Mesothelial cell of epicardium (in vitro differentiated cells): ENCODE measurements around the gene CASZ1. TPM values are rescaled to one million over a fixed set of nuclear protein-coding genes. Genes with fewer than 3 reads are reported as not detected.

Experiments used
- DNase-seq, 2 experiments: peaks; one replicate each; pipeline ENCODE4 v3.0.0; 2021; ENCODE audit warnings: low spot score in 2 of 2; ENCODE audit not compliant: unreplicated experiment in 2 of 2
- H3K27ac Mint-ChIP-seq: 2 replicates; pipeline ENCODE4 v1.8.0; 2021; ENCODE audit warnings: mixed read lengths
- H3K27me3 Mint-ChIP-seq: 2 replicates; pipeline ENCODE4 v1.8.0; 2021; ENCODE audit warnings: low read depth, mixed read lengths
- H3K36me3 Mint-ChIP-seq: 2 replicates; pipeline ENCODE4 v1.8.0; 2021; ENCODE audit warnings: mixed read lengths
- H3K4me1 Mint-ChIP-seq: 2 replicates; pipeline ENCODE4 v1.8.0; 2021; ENCODE audit warnings: mixed read lengths
- H3K4me3 Mint-ChIP-seq: 2 replicates; pipeline ENCODE4 v1.8.0; 2021; ENCODE audit warnings: mild to moderate bottlenecking, moderate library complexity, mixed read lengths
- H3K9me3 Mint-ChIP-seq: 2 replicates; pipeline ENCODE4 v1.8.0; 2021; ENCODE audit warnings: mixed read lengths
- total RNA-seq: library from RNA; stranded (reverse); gene quantifications from 3 replicates; pipeline ENCODE4 v1.2.1, GENCODE V29; 2021
- TF ChIP-seq, protein P1 (sequence below): fragments of 200-600 bp; sonication (generic); IDR thresholded peaks from one replicate; pipeline ENCODE4 v1.5.0; 2021; ENCODE audit warnings: antibody characterized with exemption; ENCODE audit not compliant: unreplicated experiment

Gene CASZ1
- total RNA-seq, 1 donor from 2014 or later: 8.9 TPM

DNA sequence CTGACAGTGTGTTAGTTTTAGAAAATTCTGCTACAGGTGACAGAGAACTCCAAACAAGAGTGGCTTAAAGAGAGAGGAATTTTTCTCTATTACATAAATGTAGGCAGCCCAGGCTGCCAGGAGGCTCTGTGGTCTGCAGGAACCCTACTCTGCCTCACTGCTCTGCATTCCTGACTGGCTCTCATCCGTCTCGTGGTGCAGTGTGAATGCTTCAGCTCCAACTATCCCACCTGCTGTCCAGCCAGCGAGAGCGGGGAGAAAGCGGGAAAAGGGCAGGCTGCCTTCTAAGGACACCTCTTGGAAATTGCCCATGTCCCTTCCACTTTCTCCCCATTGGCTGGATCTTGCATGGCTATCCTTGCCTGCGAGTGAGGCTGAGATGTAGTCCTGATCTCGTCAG is 190.4 kb downstream of the CASZ1 start:
- H3K9me3 Mint-ChIP-seq: peaks cover 9% of the 10 kb centered on the region
- peaks cover 14% of the 10 kb centered on the region for H3K27me3 Mint-ChIP-seq
- peaks cover 24% of the 10 kb centered on the region for H3K36me3 Mint-ChIP-seq
- TF ChIP-seq, protein P1, sequence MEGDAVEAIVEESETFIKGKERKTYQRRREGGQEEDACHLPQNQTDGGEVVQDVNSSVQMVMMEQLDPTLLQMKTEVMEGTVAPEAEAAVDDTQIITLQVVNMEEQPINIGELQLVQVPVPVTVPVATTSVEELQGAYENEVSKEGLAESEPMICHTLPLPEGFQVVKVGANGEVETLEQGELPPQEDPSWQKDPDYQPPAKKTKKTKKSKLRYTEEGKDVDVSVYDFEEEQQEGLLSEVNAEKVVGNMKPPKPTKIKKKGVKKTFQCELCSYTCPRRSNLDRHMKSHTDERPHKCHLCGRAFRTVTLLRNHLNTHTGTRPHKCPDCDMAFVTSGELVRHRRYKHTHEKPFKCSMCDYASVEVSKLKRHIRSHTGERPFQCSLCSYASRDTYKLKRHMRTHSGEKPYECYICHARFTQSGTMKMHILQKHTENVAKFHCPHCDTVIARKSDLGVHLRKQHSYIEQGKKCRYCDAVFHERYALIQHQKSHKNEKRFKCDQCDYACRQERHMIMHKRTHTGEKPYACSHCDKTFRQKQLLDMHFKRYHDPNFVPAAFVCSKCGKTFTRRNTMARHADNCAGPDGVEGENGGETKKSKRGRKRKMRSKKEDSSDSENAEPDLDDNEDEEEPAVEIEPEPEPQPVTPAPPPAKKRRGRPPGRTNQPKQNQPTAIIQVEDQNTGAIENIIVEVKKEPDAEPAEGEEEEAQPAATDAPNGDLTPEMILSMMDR: no peak
- H3K4me3 Mint-ChIP-seq: no peak overlapping the region
- DNase-seq: no peak
- peaks cover 18% of the 10 kb centered on the region for H3K4me1 Mint-ChIP-seq
- no peak overlapping the region for H3K27ac Mint-ChIP-seq

DNA sequence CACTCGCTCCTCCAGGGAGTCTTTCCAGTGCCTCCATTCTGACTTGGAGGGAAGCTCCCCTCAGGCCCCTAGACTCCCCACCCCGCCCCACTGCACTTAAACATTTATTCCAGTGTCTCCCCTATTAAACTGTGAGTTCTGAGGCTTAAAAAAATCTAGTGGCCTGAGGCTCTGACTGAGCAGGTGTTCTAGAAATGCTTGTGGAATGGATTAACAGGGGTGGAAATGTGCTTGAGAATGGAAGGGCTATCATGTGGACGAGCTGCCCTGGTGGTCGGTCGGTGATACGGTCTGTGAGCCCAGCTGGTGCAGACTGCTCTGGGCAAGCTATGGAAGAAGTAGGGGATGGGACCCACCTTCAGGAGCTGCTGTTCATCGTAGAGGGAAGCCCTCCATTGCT is 191.5 kb downstream of the CASZ1 start:
- peaks cover 18% of the 10 kb centered on the region for H3K4me1 Mint-ChIP-seq

DNA sequence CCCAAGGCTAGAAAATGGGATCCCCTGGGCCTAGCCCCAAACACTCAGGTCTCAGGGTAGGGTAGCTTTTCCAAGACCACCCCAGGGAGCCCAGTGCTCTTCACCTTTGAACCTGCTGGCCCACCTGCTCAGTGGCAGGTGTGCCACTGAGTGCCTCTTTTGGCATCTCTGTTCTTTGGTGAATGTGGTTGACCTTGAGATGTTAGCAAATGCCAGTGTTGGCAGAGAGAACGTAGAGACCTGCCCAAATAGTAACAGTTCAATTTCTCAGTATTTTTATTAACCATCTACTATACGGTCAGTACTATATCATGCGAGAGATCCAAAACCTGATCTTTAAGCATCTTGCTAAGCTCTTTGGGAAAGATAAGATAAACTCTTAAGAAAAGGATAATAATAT is 193.5 kb downstream of the CASZ1 start:
- Mint-ChIP-seq H3K9me3 (no peaks in the 10 kb centered on the region), H3K4me1 (peaks cover 27% of the 10 kb centered on the region), H3K27ac (no peak overlapping the region), H3K4me3 (no peak overlapping the region), H3K27me3 (peaks cover 14% of the 10 kb centered on the region), H3K36me3 (peaks cover 13% of the 10 kb centered on the region)
- no peak for DNase-seq
- TF ChIP-seq, protein P1: no peak

More for the DNA sequence above, 191.5 kb downstream of the CASZ1 start:
- TF ChIP-seq, protein P1: no peak
- peaks cover 14% of the 10 kb centered on the region for H3K27me3 Mint-ChIP-seq
- H3K36me3 Mint-ChIP-seq: peaks cover 21% of the 10 kb centered on the region
- no peak overlapping the region for H3K27ac Mint-ChIP-seq
- DNase-seq: no peak
- H3K4me3 Mint-ChIP-seq: no peak overlapping the region
- peaks cover 9% of the 10 kb centered on the region for H3K9me3 Mint-ChIP-seq

DNA sequence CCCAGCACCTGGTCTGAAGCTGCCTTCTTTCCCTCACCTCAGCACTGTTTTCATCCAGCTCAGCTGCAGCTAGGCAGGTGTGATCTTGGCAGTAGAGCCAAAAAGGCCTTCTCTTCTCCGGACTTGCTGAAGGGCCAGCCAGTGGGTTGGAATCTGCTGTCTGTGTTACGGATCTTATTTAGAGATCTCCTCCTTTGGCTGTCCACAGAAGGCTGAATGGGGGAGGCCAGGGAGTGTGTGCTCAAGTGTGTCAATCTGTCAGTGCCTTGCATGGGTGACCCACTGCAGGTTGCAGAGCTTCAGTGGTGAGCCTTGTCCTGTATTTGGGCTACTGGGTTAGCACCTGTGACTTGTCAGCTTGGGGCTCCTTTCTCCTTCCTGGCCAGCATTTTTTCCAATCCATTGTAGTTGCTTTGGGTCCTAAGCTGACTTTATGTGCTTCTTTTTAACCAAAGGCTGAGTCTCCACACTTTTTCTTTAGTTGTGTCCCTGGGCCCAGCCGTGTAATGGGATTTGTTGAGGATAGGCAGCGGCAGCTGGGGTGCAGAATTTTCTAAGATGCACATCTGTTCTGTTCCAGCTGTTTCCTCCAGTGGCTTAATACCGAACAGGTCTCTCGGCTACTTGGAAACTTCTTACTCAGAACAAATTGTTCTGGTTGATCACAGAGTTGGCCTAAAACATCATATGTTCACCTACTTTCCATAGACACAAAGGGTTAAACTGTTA is 194.9 kb downstream of the CASZ1 start:
- peaks cover 27% of the 10 kb centered on the region for H3K4me1 Mint-ChIP-seq
- no peaks in the 10 kb centered on the region for H3K9me3 Mint-ChIP-seq
- TF ChIP-seq, protein P1: no peak
- peaks cover 14% of the 10 kb centered on the region for H3K27me3 Mint-ChIP-seq
- no peak for DNase-seq
- peaks cover 11% of the 10 kb centered on the region for H3K36me3 Mint-ChIP-seq
- no peak overlapping the region for H3K4me3 Mint-ChIP-seq
- no peak overlapping the region for H3K27ac Mint-ChIP-seq

DNA sequence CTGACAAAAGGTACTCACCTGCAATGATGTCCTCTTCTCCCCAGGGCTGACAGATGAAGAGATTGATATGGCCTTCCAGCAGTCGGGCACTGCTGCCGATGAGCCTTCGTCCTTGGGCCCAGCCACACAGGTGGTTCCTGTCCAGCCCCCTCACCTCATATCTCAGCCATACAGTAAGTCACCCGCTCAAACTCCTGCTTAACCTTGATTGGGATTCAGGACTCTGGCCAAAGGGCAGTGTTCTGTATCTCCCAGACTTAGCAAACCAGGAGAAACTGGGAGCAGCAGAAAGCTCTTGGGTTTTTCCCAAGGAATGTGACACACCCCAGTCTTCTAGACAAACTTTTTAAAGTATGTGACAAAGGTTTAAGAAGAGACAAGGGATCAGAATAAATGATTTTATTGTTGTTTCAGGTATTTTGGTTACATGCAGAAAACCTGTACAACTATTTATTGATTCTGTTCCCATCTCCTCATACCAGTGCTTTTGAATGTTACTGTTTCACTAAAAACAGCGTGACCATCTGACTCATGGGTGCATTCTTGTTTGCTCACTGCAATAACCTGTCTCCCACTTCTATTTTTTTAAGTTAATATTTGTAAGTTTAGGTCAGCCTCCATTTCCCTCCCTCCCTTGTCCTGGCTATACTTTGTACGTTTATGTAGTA is 197.1 kb downstream of the CASZ1 start:
- Mint-ChIP-seq H3K36me3 (peaks cover 3% of the 10 kb centered on the region), H3K4me3 (no peak overlapping the region), H3K27me3 (peaks cover 4% of the 10 kb centered on the region), H3K4me1 (peaks cover 27% of the 10 kb centered on the region), H3K27ac (peak overlapping the region; percentile 75), H3K9me3 (no peaks in the 10 kb centered on the region)
- TF ChIP-seq, protein P1: no peak
- DNase-seq: no peak
